ENCODE measurements around the gene UNKL.

Gene UNKL

DNA sequence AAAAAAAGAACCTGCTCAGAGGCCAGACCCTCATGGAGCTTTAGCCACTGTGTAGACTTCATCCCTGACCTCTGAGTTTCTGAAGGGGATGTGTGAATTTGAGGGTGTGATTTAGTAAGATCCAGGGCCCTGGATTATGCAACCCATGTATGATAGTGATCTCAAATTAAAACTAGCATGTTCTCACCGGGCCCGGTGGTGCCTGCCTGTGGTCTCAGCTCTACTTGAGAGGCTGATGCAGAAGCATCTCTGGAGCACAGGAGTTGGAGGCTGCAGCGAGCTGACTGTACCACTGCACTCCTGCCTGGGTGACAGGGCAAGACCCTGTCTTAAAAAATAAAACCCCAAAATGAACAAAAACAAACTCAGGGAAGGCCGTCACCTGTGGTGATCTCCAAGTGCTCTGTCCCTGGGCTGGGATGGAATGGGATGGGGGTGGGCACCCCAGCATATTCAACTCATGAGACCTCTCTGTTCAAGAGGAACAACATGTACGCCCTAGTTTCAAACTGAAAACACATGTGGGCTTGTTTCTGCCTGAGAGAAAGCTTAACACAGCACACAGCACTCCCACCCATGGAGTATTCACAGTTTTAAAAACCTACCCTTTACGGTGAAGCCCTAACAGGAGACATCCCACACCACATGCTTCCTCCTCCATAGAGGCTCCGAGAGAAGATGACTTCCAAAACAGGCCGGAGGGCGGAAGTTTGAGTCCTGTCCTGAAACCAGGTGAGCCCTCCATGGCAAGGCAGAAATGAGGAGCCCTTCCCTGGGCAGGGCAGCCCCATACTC, 32.7 kb downstream of the UNKL start:
- Mint-ChIP-seq H3K4me3 (no peak overlapping the region), H3K27me3 (no peaks in the 10 kb centered on the region), H3K4me1 (peaks cover 20% of the 10 kb centered on the region), H3K9me3 (no peaks in the 10 kb centered on the region), H3K36me3 (ENCODE audit: insufficient read depth) (peaks cover 26% of the 10 kb centered on the region), H3K27ac (ENCODE audit: low read depth) (no peak overlapping the region)
- no peak for DNase-seq (ENCODE audit: low spot score in 2 of 2)
- ATAC-seq (replicated peaks; ENCODE audit: extremely low read depth, poor library complexity, severe bottlenecking): no peak

DNA sequence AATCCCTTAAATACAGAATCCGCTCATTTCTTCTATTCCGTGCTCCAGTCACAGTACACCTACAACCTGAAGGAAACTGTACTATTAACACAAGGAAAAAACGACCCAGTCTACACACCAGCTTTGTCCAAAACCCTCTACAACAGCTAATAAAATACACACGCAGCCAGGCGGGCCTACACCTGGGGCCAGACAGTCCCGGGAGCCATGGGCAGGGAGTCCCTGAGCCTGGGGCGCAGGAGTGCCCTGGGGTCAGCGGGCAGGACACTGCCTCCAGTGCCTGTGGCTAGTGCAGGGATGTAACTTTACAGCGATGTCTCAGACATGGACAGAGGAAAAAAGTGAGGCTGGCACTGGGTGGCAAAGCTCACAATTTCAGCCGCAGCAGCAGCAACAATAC, 34.3 kb downstream of the UNKL start:
- Mint-ChIP-seq H3K27ac (ENCODE audit: low read depth) (peak overlapping the region; percentile 49), H3K27me3 (no peaks in the 10 kb centered on the region), H3K36me3 (ENCODE audit: insufficient read depth) (peaks cover 27% of the 10 kb centered on the region), H3K9me3 (no peaks in the 10 kb centered on the region), H3K4me1 (peaks cover 20% of the 10 kb centered on the region), H3K4me3 (peak overlapping the region; percentile 77)
- DNase-seq (ENCODE audit: low spot score in 2 of 2): no peak
- ATAC-seq (replicated peaks; ENCODE audit: extremely low read depth, poor library complexity, severe bottlenecking): no peak

DNA sequence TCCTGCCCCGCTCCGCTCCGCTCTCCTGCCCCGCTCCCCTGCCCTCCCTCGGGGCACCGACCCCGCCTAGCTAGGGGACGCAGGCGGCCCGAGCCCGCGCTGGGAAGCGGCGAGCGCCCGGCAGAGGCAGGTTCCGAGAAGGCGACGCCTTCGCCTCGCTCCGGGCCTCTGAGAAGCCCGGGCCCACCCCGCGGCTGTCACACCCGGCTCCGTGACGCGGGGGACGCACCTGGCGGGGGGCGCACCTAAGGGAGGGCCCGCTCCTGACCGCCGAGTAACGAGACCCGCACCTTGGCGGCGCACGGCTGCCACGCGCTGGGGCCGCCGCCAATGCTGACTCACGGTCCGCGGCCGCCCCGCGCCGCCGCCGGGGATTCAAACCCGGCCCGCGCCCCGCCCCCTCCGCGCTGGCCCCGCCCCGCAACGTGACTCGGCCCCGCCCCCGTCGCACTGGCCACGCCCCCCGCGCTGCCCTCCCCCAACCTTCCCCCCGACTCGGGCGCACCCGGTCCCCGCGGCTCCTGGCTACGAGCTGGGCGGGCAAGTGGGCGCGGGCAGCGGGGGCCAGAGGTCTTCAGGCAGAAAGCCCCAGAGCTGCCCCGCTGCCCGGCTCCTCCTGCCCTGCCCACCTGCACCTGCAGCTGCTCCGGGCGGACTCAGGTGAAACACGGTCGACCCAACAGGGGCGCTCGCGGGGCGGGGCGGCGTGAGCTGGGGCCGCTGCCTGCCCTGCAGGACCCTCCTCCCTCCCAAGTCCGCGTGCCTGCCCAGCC, 35.0 kb downstream of the UNKL start:
- DNase-seq (ENCODE audit: low spot score in 2 of 2) (peak; percentile 41 to 46), ATAC-seq (replicated peaks; ENCODE audit: extremely low read depth, poor library complexity, severe bottlenecking) (peak; percentile 57)
- Mint-ChIP-seq H3K9me3 (no peaks in the 10 kb centered on the region), H3K27me3 (no peaks in the 10 kb centered on the region), H3K27ac (ENCODE audit: low read depth) (peak overlapping the region; percentile 82), H3K4me1 (peaks cover 20% of the 10 kb centered on the region), H3K4me3 (peak overlapping the region; percentile 77), H3K36me3 (ENCODE audit: insufficient read depth) (peaks cover 28% of the 10 kb centered on the region)

DNA sequence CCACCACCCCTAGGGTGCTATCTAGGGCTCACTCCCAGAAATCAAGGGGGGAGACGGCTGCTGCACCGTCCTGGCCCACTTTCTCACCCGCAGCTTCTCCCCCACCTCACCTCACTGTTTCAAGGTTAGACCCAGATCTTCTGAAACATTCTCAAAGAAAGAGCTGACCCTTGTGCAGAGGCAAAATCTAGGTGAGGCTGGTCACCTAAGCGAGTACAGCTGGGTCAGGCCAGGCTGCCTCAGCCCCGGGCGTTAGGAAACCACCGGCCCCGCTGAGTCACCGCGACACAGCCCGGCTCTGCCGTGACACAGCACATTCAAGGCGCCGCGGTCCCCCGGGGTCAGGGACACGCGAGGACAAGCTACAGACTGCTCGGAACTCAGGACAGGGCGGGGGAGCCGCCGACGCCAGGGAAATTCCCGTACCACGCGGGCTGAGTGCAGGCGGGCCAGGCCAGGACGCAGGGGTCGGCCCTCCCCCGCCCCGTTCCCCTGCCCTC, 35.6 kb downstream of the UNKL start:
- peak; percentile 29 to 46 for DNase-seq (ENCODE audit: low spot score in 2 of 2)
- Mint-ChIP-seq H3K9me3 (no peaks in the 10 kb centered on the region), H3K4me1 (peaks cover 20% of the 10 kb centered on the region), H3K27me3 (no peaks in the 10 kb centered on the region), H3K4me3 (peak overlapping the region; percentile 77), H3K27ac (ENCODE audit: low read depth) (peak overlapping the region; percentile 82), H3K36me3 (ENCODE audit: insufficient read depth) (peaks cover 29% of the 10 kb centered on the region)
- ATAC-seq (replicated peaks; ENCODE audit: extremely low read depth, poor library complexity, severe bottlenecking): peak; percentile 80

DNA sequence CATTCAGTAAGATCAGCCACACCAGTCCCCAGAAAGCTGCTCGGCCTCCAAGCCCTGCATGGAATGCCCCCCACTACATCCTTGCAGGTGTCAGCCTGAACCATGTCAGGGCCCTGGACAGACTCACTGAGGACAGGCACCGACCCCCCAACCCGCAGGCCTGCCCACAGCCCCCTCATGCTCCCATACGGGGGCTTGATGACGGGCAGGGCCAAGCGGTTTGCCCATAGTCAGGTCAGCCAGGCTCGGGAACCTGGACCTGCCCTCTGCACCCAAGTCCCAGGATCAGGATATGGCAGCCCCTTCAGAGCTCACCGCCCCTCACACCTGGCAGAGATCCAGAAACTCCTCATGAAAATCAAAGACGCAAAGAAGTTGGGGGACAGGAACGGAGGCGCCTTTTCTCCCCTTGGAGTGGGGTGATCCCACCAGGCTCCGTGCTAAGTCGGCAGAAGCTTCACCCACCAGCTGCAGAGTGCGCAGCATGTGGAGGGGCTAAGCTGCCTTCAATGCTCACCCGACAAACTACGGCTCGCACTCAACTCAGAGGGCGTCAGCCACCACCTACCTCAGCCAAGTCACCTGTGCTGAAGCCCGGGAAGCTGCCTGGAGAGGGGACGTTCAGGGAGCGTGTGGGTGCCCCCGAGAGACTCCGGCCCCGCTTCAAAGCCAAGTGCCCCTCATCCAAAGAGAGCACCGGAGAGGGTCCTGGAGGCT, 36.3 kb downstream of the UNKL start:
- DNase-seq (ENCODE audit: low spot score in 2 of 2): no peak
- Mint-ChIP-seq H3K9me3 (no peaks in the 10 kb centered on the region), H3K27me3 (no peaks in the 10 kb centered on the region), H3K4me3 (peak overlapping the region; percentile 77), H3K4me1 (peaks cover 20% of the 10 kb centered on the region), H3K36me3 (ENCODE audit: insufficient read depth) (peaks cover 28% of the 10 kb centered on the region), H3K27ac (ENCODE audit: low read depth) (peak overlapping the region; percentile 82)
- no peak for ATAC-seq (replicated peaks; ENCODE audit: extremely low read depth, poor library complexity, severe bottlenecking)

DNA sequence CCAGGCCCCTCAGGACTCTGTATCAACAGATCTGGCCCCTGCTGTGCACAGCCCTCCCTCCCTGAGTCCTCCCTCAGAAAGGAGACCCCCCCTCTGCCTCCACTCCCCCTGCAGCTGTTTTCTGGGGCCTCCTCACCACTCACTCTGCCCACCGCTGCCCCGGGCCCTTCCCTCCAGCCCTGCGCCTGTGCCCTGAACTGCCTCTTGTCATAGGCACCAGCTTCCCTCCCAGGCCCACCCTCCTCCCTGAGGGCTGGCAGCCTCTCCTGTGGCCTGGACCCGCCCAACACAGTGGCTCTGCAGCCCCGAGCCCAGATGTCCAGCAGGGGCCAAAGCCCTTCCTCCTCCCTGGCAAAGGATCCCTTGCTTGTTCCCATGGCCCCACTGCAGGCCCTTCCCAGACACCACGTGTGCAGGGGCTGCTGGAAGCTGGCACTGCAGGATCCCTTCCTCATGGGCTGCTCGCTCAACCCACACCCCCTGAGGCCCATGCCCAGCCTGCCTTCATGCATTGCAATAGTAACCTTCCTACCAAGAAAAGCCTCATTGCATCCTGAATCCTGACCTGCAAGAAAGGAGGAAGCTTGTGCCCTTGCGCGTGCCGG, 37.0 kb downstream of the UNKL start:
- Mint-ChIP-seq H3K36me3 (ENCODE audit: insufficient read depth) (peaks cover 22% of the 10 kb centered on the region), H3K27me3 (no peaks in the 10 kb centered on the region), H3K4me3 (peak overlapping the region; percentile 77), H3K27ac (ENCODE audit: low read depth) (no peak overlapping the region), H3K4me1 (peaks cover 20% of the 10 kb centered on the region), H3K9me3 (no peaks in the 10 kb centered on the region)
- ATAC-seq (replicated peaks; ENCODE audit: extremely low read depth, poor library complexity, severe bottlenecking) (no peak), DNase-seq (ENCODE audit: low spot score in 2 of 2) (no peak)

DNA sequence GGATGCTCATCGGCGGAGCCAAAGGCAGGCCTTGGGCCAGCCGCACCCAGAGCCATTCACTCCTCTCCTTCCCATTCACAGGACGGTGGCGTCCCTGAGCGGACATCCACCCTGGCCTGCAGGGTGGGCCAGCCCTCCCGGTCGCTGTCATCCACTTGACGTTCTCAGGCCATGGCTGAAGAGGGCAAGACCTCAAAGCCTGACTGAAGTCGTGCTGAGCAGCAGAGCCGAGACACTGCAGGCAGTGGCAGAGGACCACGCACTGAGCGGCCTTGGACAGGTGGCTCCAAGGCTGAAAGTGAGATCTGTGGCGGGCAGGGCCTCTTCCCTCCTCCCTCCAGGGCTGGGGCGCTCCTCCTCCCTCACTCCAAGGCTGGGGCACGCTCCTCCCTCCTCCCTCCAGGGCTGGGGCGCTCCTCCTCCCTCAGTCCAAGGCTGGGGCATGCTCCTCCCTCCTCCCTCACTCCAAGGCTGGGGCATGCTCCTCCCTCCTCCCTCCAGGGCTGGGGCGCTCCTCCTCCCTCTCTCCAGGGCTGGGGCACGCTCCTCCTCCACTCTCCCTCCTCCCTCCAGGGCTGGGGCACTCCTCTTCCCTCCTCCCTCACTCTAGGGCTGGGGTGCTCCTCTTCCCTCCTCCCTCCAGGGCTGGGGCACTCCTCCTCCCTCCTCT, 38.6 kb downstream of the UNKL start:
- DNase-seq (ENCODE audit: low spot score in 2 of 2) (no peak), ATAC-seq (replicated peaks; ENCODE audit: extremely low read depth, poor library complexity, severe bottlenecking) (no peak)
- H3K9me3 Mint-ChIP-seq: no peaks in the 10 kb centered on the region
- no peaks in the 10 kb centered on the region for H3K27me3 Mint-ChIP-seq
- no peak overlapping the region for H3K27ac Mint-ChIP-seq (ENCODE audit: low read depth)
- no peak overlapping the region for H3K4me3 Mint-ChIP-seq
- peaks cover 20% of the 10 kb centered on the region for H3K4me1 Mint-ChIP-seq
- H3K36me3 Mint-ChIP-seq (ENCODE audit: insufficient read depth): peaks cover 17% of the 10 kb centered on the region

DNA sequence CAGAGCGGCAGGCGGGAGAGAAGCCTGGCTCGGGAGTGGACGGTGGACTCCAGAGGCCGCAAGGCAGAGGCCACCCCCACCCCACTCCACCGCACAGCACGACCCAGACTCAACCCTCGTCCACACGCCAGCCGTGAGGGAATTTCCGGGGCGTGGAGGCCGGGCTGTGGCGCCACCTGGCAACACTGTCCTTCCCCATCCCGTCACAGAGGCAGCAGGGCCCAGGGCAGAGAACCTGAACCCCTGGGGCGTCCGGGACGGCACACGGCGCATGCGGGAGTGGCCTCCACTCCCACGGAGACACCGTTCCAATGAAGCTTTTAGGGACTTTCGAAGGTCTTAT, 39.2 kb downstream of the UNKL start:
- Mint-ChIP-seq H3K36me3 (ENCODE audit: insufficient read depth) (peaks cover 18% of the 10 kb centered on the region), H3K4me1 (peaks cover 20% of the 10 kb centered on the region), H3K9me3 (no peaks in the 10 kb centered on the region), H3K27ac (ENCODE audit: low read depth) (no peak overlapping the region), H3K4me3 (no peak overlapping the region), H3K27me3 (no peaks in the 10 kb centered on the region)
- ATAC-seq (replicated peaks; ENCODE audit: extremely low read depth, poor library complexity, severe bottlenecking): no peak
- no peak for DNase-seq (ENCODE audit: low spot score in 2 of 2)

DNA sequence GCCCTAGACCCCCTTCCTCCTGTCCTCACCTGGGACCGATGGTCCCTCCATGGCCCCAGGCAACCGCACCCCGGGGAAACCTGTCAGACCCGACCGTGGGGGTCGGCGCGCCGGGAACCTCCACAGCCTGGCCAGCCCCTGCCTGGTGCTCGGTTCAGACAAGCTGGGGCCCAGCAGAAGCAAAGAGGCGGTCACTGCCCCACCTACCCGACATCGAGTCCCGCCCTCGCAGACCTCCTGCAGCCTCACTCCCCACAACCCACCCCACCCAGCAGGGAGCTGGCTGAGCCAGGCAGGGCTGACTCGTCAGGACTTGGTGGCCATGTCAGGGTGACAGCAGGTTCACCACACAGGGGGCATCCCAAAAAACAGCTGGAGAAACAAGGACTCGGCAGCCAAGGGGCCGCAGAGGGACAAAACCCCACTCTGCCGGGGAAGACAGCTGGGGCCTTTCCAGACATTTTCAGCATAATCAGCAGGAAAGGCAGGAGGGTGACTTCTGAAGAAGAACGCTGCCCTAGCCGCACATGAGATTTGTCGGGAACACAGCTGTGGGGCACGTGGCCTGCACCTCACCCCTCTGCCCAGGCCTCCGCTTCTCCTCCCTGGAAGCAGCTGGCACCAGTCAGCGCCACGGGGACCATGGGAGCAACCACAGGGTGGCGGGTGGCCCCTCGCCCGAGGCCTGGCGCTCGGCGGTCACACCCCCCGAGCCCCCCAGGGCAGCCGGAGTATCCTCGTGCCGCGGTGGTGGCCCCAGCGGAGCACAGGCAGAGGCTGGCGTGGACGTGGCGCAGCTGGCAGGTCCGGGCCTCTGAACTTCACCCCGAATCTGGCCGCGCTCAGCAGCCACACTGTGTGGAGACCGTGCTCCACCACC, 39.8 kb downstream of the UNKL start:
- peak overlapping the region; percentile 74 for H3K27ac Mint-ChIP-seq (ENCODE audit: low read depth)
- no peaks in the 10 kb centered on the region for H3K9me3 Mint-ChIP-seq
- peaks cover 18% of the 10 kb centered on the region for H3K36me3 Mint-ChIP-seq (ENCODE audit: insufficient read depth)
- ATAC-seq (replicated peaks; ENCODE audit: extremely low read depth, poor library complexity, severe bottlenecking) (no peak), DNase-seq (ENCODE audit: low spot score in 2 of 2) (no peak)
- no peaks in the 10 kb centered on the region for H3K27me3 Mint-ChIP-seq
- H3K4me1 Mint-ChIP-seq: peaks cover 15% of the 10 kb centered on the region
- no peak overlapping the region for H3K4me3 Mint-ChIP-seq

DNA sequence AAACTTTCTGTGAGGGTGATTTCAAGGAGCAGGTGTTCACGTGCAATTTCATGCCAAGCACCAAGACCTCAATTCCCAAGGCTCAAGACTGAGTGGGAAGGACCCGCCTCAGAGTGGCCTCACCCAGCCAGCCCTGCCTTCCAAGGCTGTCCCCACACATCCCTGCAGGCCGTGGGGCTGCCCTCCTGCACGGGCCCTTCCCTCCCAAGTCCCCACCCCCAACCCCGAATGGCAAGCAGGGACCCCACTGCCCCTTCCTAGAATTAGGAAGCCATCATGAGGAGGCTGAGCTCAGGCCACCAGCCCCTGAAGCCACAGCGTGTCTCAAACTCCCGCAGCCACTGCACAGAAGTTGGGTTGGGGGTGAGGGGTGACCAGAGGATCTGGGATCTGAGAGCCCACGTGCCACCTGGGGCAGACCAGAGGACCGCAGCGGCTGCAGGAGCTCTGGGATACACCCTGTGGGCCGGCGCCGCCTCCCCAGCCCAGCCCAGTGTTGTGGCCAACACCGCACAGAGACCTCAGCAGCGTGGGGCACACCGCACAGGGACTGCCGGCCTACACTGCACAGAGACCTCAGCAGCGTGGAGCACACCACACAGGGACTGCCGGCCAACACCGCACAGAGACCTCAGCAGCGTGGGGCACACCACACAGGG, 42.1 kb downstream of the UNKL start:
- Mint-ChIP-seq H3K27me3 (no peaks in the 10 kb centered on the region), H3K4me1 (no peaks in the 10 kb centered on the region), H3K36me3 (ENCODE audit: insufficient read depth) (peaks cover 25% of the 10 kb centered on the region), H3K9me3 (no peaks in the 10 kb centered on the region), H3K27ac (ENCODE audit: low read depth) (no peak overlapping the region), H3K4me3 (no peak overlapping the region)
- no peak for ATAC-seq (replicated peaks; ENCODE audit: extremely low read depth, poor library complexity, severe bottlenecking)
- no peak for DNase-seq (ENCODE audit: low spot score in 2 of 2)
